ENCODE results near the gene LDHAL6B. TPM values are rescaled to one million over a fixed set of nuclear protein-coding genes. Genes with fewer than 3 reads are reported as not detected.

Gene LDHAL6B
- total RNA-seq, 6 donors from 2014 or later, result 2.1 TPM; not detected in 5

- Histone ChIP-seq H3K9me3 (peaks cover 0 to 8% (median 0%) of the 10 kb centered on the region in 4 donors), H3K4me1 (peaks cover 8 to 15% (median 12%) of the 10 kb centered on the region in 4 donors), H3K27me3 (no peaks in the 10 kb centered on the region), H3K36me3 (peaks cover 0 to 15% (median 0%) of the 10 kb centered on the region in 4 donors), H3K27ac (no peak overlapping the region), H3K4me3 (no peak overlapping the region)
- no peak for ATAC-seq (ENCODE audit: low FRiP score in 2 of 2)
- 88 to 91% methylated on average over 5 of the region's 5 CpGs for WGBS, 2 donors
- TF ChIP-seq POLR2A (IDR thresholded peaks at IDR 0.05) (no peak), POLR2AphosphoS5 (IDR thresholded peaks at IDR 0.05) (no peak), CTCF (IDR thresholded peaks at IDR 0.05) (no peak), EP300 (IDR thresholded peaks at IDR 0.05) (no peak)
- DNase-seq, result no peak
Measured at GRCh38 chr15:59179717-59180116, 26.9 kb upstream of the LDHAL6B start.

DNA sequence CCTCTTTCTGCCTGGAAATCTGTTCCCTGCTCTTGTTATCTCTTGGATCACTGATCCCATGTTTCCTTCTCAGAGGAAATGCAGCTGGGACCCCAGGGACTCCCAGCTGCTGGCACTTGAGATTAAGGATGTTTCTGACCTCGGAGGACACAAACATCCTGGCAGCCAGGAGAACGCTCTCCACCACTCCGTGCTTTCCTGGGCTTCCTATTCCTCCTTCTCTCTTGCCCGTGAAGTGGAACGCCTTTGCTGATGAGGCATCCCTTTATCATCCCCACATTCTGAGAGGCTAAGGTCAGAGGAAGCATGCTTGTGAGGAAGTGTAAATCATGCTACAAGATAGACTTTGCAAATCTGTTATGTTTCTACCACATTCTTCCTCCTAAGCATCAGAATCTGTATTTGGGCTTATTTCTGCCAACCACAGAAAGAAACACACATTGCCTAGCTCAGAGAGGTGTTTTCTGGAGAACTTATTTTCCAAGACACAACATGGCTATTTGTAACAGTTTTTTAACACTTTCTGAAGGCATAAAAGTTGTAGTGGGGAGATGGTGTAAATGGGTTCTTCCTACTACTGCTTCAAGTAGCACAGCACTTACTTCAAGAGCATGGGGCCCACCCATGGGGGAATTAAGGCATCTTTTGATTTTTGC lies 25.6 kb upstream of the LDHAL6B start:
- Histone ChIP-seq H3K4me3 (no peak overlapping the region), H3K27ac (no peak overlapping the region), H3K27me3 (no peaks in the 10 kb centered on the region), H3K4me1 (peaks cover 0 to 2% (median under 1%) of the 10 kb centered on the region in 4 donors), H3K36me3 (peaks cover 0 to 15% (median 0%) of the 10 kb centered on the region in 4 donors), H3K9me3 (peaks cover 0 to 8% (median 0%) of the 10 kb centered on the region in 4 donors)
- ATAC-seq (ENCODE audit: low FRiP score in 2 of 2) (no peak), DNase-seq (no peak)
- no peak for TF ChIP-seq CTCF (IDR thresholded peaks at IDR 0.05)
- no peak for TF ChIP-seq EP300 (IDR thresholded peaks at IDR 0.05)
- no peak for TF ChIP-seq POLR2A (IDR thresholded peaks at IDR 0.05)
- no peak for TF ChIP-seq POLR2AphosphoS5 (IDR thresholded peaks at IDR 0.05)
- WGBS, 2 donors, result 64 to 75% methylated on average over 5 of the region's 5 CpGs

- Histone ChIP-seq H3K4me3 (no peak overlapping the region), H3K9me3 (peaks cover 0 to 8% (median 0%) of the 10 kb centered on the region in 4 donors), H3K27me3 (no peaks in the 10 kb centered on the region), H3K36me3 (peaks cover 0 to 30% (median 6%) of the 10 kb centered on the region in 4 donors), H3K4me1 (no peaks in the 10 kb centered on the region), H3K27ac (peak overlapping the region in 2 of 4 donors; percentile 28 to 32)
- ATAC-seq (ENCODE audit: low FRiP score in 2 of 2) (peak in 1 of 2 donors; percentile 64), DNase-seq (no peak)
- WGBS, 2 donors, result 84 to 89% methylated on average over 2 of the region's 2 CpGs
- TF ChIP-seq EP300 (IDR thresholded peaks at IDR 0.05) (no peak), POLR2A (IDR thresholded peaks at IDR 0.05) (no peak), CTCF (IDR thresholded peaks at IDR 0.05) (peak in 1 of 6 experiments; percentile 12), POLR2AphosphoS5 (IDR thresholded peaks at IDR 0.05) (no peak)
Measured at GRCh38 chr15:59185725-59186124, 20.9 kb upstream of the LDHAL6B start.

DNA sequence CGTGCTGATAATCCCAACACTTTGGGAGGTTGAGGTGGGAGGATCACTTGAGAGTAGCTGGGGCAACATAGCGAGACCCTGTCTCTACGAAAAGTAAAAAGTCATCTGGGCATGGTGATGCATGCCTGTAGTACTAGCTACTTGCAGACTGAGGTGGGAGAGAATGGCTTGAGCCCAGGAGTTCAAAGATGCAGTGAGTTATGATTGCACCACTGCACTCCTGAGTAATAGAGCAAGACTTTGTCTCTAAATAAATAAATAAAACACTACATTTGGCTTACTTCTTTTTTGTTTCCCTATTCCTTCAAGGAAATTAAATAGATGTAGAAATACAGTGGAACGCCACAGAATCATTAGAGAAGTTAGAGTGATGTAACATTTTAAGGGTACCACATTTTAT lies 20.1 kb upstream of the LDHAL6B start:
- peaks cover 0 to 6% (median 0%) of the 10 kb centered on the region in 4 donors for H3K9me3 ChIP-seq
- no peaks in the 10 kb centered on the region for H3K4me1 ChIP-seq
- no peaks in the 10 kb centered on the region for H3K27me3 ChIP-seq
- peaks cover 0 to 31% (median 7%) of the 10 kb centered on the region in 4 donors for H3K36me3 ChIP-seq
- WGBS, 2 donors, result 90 to 96% methylated on average over 4 of the region's 4 CpGs
- no peak overlapping the region for H3K27ac ChIP-seq
- ATAC-seq (ENCODE audit: low FRiP score in 2 of 2) (no peak), DNase-seq (no peak)
- H3K4me3 ChIP-seq, result no peak overlapping the region
- TF ChIP-seq EP300 (IDR thresholded peaks at IDR 0.05), result no peak
- no peak for TF ChIP-seq CTCF (IDR thresholded peaks at IDR 0.05)
- TF ChIP-seq POLR2AphosphoS5 (IDR thresholded peaks at IDR 0.05), result no peak

DNA sequence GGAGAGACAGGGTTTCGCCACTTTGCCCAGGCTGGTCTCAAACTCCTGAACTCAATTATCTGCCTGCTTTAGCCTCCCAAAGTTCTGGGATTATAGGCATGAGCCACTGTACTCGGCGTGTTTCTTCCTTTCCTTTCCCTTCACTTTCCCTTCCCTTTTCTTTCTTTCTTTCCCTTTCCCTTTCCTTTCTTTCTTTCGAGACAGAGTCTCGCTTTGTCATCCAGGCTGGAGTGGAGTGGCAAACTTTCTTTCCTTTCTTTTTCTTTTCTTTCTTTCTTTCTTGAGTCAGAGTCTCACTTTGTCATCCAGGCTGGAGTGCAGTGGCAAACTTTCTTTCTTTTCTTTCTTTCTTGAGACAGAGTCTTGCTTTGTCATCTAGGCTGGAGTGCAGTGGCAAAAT lies 17.4 kb upstream of the LDHAL6B start:
- H3K4me1 ChIP-seq, result no peaks in the 10 kb centered on the region
- no peaks in the 10 kb centered on the region for H3K9me3 ChIP-seq
- no peak overlapping the region for H3K4me3 ChIP-seq
- peaks cover 0 to 46% (median 11%) of the 10 kb centered on the region in 4 donors for H3K36me3 ChIP-seq
- H3K27me3 ChIP-seq, result no peaks in the 10 kb centered on the region
- TF ChIP-seq CTCF (IDR thresholded peaks at IDR 0.05), result no peak
- no peak for TF ChIP-seq POLR2A (IDR thresholded peaks at IDR 0.05)
- no peak for TF ChIP-seq EP300 (IDR thresholded peaks at IDR 0.05)
- 82 to 94% methylated on average over 5 of the region's 5 CpGs for WGBS, 2 donors
- no peak overlapping the region for H3K27ac ChIP-seq
- no peak for ATAC-seq (ENCODE audit: low FRiP score in 2 of 2)
- no peak for DNase-seq
